Parathyroid adenoma (tissue), 2 donors: ENCODE results near the gene RAD51D.
A peak's percentile ranks its signal among the peaks of the same experiment; 100 is the strongest.

Experiments used
- H2AFZ ChIP-seq: fragments of 300-600 bp; sonication (generic); one replicate; pipeline ENCODE4 v1.7.0; 2017; ENCODE audit warnings: antibody characterized with exemption, mild to moderate bottlenecking
- H3K27ac ChIP-seq: fragments of 300-600 bp; sonication (generic); one replicate; pipeline ENCODE4 v1.7.0; 2017
- H3K27me3 ChIP-seq: fragments of 300-600 bp; sonication (generic); one replicate; pipeline ENCODE4 v1.7.0; 2017; ENCODE audit warnings: low read length; ENCODE audit not compliant: control insufficient read depth, insufficient read depth
- H3K36me3 ChIP-seq: fragments of 300-600 bp; sonication (generic); one replicate; pipeline ENCODE4 v1.7.0; 2017; ENCODE audit warnings: low read length; ENCODE audit not compliant: control insufficient read depth, insufficient read depth
- H3K4me1 ChIP-seq: fragments of 300-600 bp; sonication (generic); one replicate; pipeline ENCODE4 v1.7.0; 2017; ENCODE audit warnings: control low read depth
- H3K4me2 ChIP-seq: fragments of 300-600 bp; sonication (generic); one replicate; pipeline ENCODE4 v1.7.0; 2017; ENCODE audit warnings: low read length
- H3K4me3 ChIP-seq: fragments of 300-600 bp; sonication (generic); one replicate; pipeline ENCODE4 v1.7.0; 2017; ENCODE audit warnings: low read depth, low read length
- H3K79me2 ChIP-seq: fragments of 300-600 bp; sonication (generic); one replicate; pipeline ENCODE4 v1.7.0; 2017; ENCODE audit warnings: control low read depth
- H3K9ac ChIP-seq: fragments of 300-600 bp; sonication (generic); one replicate; pipeline ENCODE4 v1.7.0; 2017; ENCODE audit warnings: mild to moderate bottlenecking
- H3K9me3 ChIP-seq: fragments of 300-600 bp; sonication (generic); one replicate; pipeline ENCODE4 v1.7.0; 2017; ENCODE audit warnings: low read length; ENCODE audit not compliant: control insufficient read depth
- CTCF ChIP-seq: fragments of 300-600 bp; sonication (generic); IDR thresholded peaks from one replicate; pipeline ENCODE4 v1.7.0; 2017; ENCODE audit warnings: antibody characterized with exemption, mild to moderate bottlenecking
- donor health status: primary hyperparathyroidism.

RAD51D gene

DNA sequence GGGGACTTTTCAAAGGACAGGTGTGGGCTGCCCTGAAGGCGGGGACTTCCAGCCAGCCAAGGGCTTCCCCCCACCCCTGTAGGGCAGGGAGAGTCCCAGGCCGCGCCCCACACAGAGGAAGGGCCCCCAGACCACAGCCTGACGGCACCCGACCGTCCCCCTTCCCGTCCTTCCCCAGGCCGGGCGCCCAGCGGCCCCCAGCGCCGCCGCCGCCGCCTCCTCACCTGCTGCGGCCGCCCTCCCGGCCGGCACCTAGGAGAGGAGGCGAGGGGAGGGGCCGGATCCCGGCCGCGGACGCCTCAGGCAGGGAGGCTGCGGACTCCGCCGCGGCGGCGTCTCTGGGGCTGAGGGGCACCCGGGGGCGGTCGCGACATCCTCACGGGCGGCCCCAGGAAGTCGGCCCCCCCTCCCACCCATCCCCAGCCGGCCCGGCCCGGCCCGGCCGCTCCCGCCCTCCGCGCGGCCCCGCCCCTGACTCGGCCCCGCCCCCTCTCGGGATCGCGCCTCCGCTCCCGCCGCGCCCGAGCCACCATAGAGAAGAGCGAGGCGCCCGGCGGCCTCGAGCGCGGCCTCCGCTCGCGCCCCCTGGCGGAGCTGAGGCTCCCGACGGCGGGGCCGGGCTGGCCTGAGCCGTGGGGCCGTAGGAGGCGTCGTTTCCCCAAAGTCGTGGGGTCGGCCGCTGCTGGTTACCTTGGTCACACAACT, 30.6 kb downstream of the RAD51D start:
- Histone ChIP-seq H2AFZ (peak overlapping the region; percentile 94), H3K4me3 (peak overlapping the region; percentile 79), H3K27ac (peak overlapping the region; percentile 83), H3K4me1 (peaks cover 7% of the 10 kb centered on the region), H3K4me2 (peak overlapping the region; percentile 91), H3K27me3 (no peaks in the 10 kb centered on the region), H3K9ac (peak overlapping the region; percentile 58), H3K36me3 (no peaks in the 10 kb centered on the region), H3K79me2 (peaks cover 6% of the 10 kb centered on the region), H3K9me3 (no peaks in the 10 kb centered on the region)
- TF ChIP-seq CTCF = peak; percentile 87

DNA sequence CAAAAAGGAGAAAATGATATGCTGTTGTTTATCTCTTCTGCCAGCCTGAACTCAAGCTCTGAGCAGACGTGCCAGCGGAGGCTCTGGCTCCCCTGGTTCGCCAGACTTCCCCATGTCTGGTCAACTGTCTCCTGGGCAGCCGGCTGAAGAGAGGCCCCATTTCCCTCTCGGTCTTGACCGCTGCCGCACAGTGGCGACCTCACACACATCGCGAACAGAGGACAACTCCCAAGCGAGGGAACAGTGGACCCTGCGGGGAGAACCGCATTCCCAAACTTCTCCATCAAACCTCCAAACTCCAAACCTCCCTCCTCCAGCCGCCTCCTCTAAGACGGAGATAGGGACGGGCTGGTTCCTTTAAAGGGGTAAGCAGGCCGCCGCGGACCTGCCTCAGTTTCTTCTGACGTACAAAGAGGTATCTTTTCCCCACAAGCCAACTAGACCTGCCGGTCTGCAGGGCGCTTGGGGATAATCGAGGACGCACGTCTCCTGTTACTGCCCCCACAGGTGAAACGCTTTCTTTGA, 31.2 kb downstream of the RAD51D start:
- Histone ChIP-seq H3K9ac (peak overlapping the region; percentile 58), H3K4me3 (peak overlapping the region; percentile 79), H3K36me3 (no peaks in the 10 kb centered on the region), H2AFZ (peak overlapping the region; percentile 94), H3K4me2 (peak overlapping the region; percentile 91), H3K79me2 (peaks cover 11% of the 10 kb centered on the region), H3K9me3 (no peaks in the 10 kb centered on the region), H3K27me3 (no peaks in the 10 kb centered on the region), H3K27ac (peak overlapping the region; percentile 83), H3K4me1 (peaks cover 7% of the 10 kb centered on the region)
- TF ChIP-seq CTCF = no peak

DNA sequence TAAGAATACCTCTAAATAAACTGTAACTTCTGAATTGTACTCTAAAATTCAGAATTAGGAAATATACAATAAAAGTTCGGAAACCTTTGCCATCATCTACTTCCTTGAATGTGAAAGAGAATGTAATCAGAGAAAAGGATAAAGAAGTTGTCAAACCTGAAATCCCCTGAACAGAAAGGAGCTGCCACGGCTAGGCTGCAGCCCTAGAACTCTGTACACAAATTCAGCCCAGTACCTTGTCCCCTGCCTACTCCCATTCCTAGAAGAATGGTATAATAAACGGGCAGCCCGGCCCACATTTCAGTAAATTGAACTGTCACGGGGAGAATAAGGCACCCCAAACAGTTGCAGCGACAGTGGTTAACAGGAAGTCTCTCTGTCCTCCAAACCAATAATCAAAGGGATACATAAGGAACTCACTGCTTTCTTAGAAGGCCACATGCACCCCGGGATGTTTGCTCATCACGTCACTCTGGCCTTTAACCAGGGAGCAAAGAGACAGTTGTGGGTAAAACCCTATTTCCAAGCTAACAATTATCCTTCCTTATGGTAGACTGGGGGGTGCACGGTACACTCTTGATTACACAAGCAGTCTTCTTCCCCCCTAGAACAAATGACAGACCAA, 31.8 kb downstream of the RAD51D start:
- no peak for TF ChIP-seq CTCF
- H2AFZ ChIP-seq = peak overlapping the region; percentile 94
- H3K79me2 ChIP-seq = peaks cover 13% of the 10 kb centered on the region
- H3K9me3 ChIP-seq = no peaks in the 10 kb centered on the region
- peak overlapping the region; percentile 91 for H3K4me2 ChIP-seq
- H3K36me3 ChIP-seq = no peaks in the 10 kb centered on the region
- H3K27me3 ChIP-seq = no peaks in the 10 kb centered on the region
- H3K27ac ChIP-seq = peak overlapping the region; percentile 83
- peak overlapping the region; percentile 79 for H3K4me3 ChIP-seq
- H3K4me1 ChIP-seq = peaks cover 7% of the 10 kb centered on the region
- H3K9ac ChIP-seq = peak overlapping the region; percentile 58

GRCh38 chr17:35086931-35087573, 32.6 kb downstream of the RAD51D start:
- no peak for TF ChIP-seq CTCF
- H3K9ac ChIP-seq = no peak overlapping the region
- peaks cover 20% of the 10 kb centered on the region for H3K79me2 ChIP-seq
- no peaks in the 10 kb centered on the region for H3K9me3 ChIP-seq
- no peaks in the 10 kb centered on the region for H3K27me3 ChIP-seq
- no peaks in the 10 kb centered on the region for H3K36me3 ChIP-seq
- no peak overlapping the region for H2AFZ ChIP-seq
- H3K4me1 ChIP-seq = peaks cover 7% of the 10 kb centered on the region
- H3K27ac ChIP-seq = no peak overlapping the region
- H3K4me3 ChIP-seq = no peak overlapping the region
- no peak overlapping the region for H3K4me2 ChIP-seq
